Natural killer cell (primary cell): ENCODE measurements around the gene CCIN. TPM values are rescaled to one million over a fixed set of nuclear protein-coding genes. Genes with fewer than 3 reads are reported as not detected.

Experiments used
- ATAC-seq, 3 donors: fragments of 150-1000 bp in 2 of 3; fragments of 200-7000 bp in 1 of 3; cut with Tn5 transposase; 1 replicate in 1 of 3; 2 replicates in 2 of 3; pipeline ENCODE4 v1.10.0; 2021; ENCODE audit warnings: mild to moderate bottlenecking in 2 of 3, moderate library complexity in 2 of 3
- DNase-seq, 2 donors: peaks; one replicate each; pipeline versions ENCODE4 v3.0.0 to v3.0.0-alpha.2; 2013 to 2021; ENCODE audit warnings: mixed read lengths in 1 of 2
- H3K27ac ChIP-seq: one replicate; pipeline ENCODE4 v1.5.1; 2013; ENCODE audit warnings: mild to moderate bottlenecking, low read length
- H3K27me3 ChIP-seq: one replicate; pipeline ENCODE4 v1.6.1; 2013; ENCODE audit warnings: low read length; ENCODE audit not compliant: control insufficient read depth, insufficient read depth
- H3K36me3 ChIP-seq: one replicate; pipeline ENCODE4 v1.6.1; 2013; ENCODE audit warnings: low read length; ENCODE audit not compliant: control insufficient read depth, insufficient read depth
- H3K4me1 ChIP-seq: one replicate; pipeline ENCODE4 v1.6.1; 2013; ENCODE audit warnings: low read length; ENCODE audit not compliant: control insufficient read depth, insufficient read depth
- H3K4me3 ChIP-seq: one replicate; pipeline ENCODE4 v1.5.1; 2013; ENCODE audit warnings: low read length
- H3K9me3 ChIP-seq: one replicate; pipeline ENCODE4 v1.6.1; 2013; ENCODE audit warnings: low read length; ENCODE audit not compliant: control insufficient read depth, insufficient read depth
- H3K27ac Mint-ChIP-seq, 2 donors: one replicate each; pipeline ENCODE4 v1.8.0; 2022; ENCODE audit warnings: mild to moderate bottlenecking in 2 of 2, mixed read lengths in 2 of 2, moderate library complexity in 1 of 2
- H3K27me3 Mint-ChIP-seq, 2 donors: one replicate each; pipeline ENCODE4 v1.8.0; 2022; ENCODE audit warnings: low read depth in 2 of 2, mixed read lengths in 2 of 2
- H3K36me3 Mint-ChIP-seq: one replicate; pipeline ENCODE4 v1.8.0; 2022; ENCODE audit warnings: mixed read lengths
- H3K4me1 Mint-ChIP-seq, 2 donors: one replicate each; pipeline ENCODE4 v1.8.0; 2022; ENCODE audit warnings: mixed read lengths in 2 of 2
- H3K4me3 Mint-ChIP-seq: one replicate; pipeline ENCODE4 v1.8.0; 2022; ENCODE audit warnings: mild to moderate bottlenecking, moderate library complexity, mixed read lengths
- H3K9me3 Mint-ChIP-seq, 2 donors: one replicate each; pipeline ENCODE4 v1.8.0; 2022; ENCODE audit warnings: mixed read lengths in 2 of 2
- CTCF ChIP-seq: fragments of 200-600 bp; IDR thresholded peaks from one replicate; pipeline ENCODE4 v1.8.0; 2022; ENCODE audit warnings: antibody characterized with exemption
- WGBS: methylation state at CpG from one replicate; pipeline ENCODE4 v1.1.7; 2013; ENCODE audit warnings: missing lambda C conversion rate; ENCODE audit not compliant: insufficient coverage; 5-methylcytosine and 5-hydroxymethylcytosine counted together
- intact Hi-C: fragments of 100-400 bp; cut with micrococcal nuclease; formaldehyde crosslinking; loops from one replicate; pipeline ENCODE4 v1.14.2; 2022
- total RNA-seq, 4 donors: library from RNA; stranded (reverse); fragments of 120-200 nt in 1 of 4; gene quantifications; one replicate each; pipeline versions ENCODE4 v1.2.3 to v1.2.4, GENCODE V29; 2013 to 2022

CCIN gene
- total RNA-seq, 3 donors from 2014 or later (not counting 1 experiment from before 2014, with no cell fraction given): 2.0 to 2.8 (median 2.0) TPM

- Histone ChIP-seq H3K27ac (peak within 1 kb of the TSS; percentile 77), H3K4me1 (peaks cover 57% of the 10 kb centered on the region), H3K4me3 (peak within 1 kb of the TSS; percentile 70), H3K36me3 (no peaks in the 10 kb centered on the region), H3K9me3 (no peaks in the 10 kb centered on the region), H3K27me3 (no peaks in the 10 kb centered on the region)
- TF ChIP-seq CTCF: no peak
- Mint-ChIP-seq H3K36me3 (no peaks in the 10 kb centered on the region), H3K4me3 (peak within 1 kb of the TSS; percentile 96), H3K4me1 (peaks cover 45 to 52% of the 10 kb centered on the region in 2 donors), H3K27me3 (no peaks in the 10 kb centered on the region), H3K9me3 (no peaks in the 10 kb centered on the region), H3K27ac (peak within 1 kb of the TSS; percentile 93 to 100)
- WGBS: under 1% methylated on average over 83 of the region's 83 CpGs
- DNase-seq (peak; percentile 81 to 87), ATAC-seq (peak; percentile 93 to 98 (median 96))
- intact Hi-C loops: loop anchor here (1.0 to 5.0 kb wide), 2 partner anchors 15 to 34 kb away; no protein-coding TSS in a partner anchor
Measured at GRCh38 chr9:36136272-36136893, 32.8 kb upstream of the CCIN start, which contains the start of gene GLIPR2. TSS of gene GLIPR2 (plus strand) at chr9:36136733. CDS start at chr9:36136779, 46 bp downstream.

- peak overlapping the region; percentile 77 for H3K27ac ChIP-seq
- Mint-ChIP-seq H3K27me3 (no peaks in the 10 kb centered on the region), H3K9me3 (no peaks in the 10 kb centered on the region), H3K4me1 (peaks cover 50 to 58% of the 10 kb centered on the region in 2 donors), H3K36me3 (no peaks in the 10 kb centered on the region), H3K27ac (peak overlapping the region; percentile 93 to 100), H3K4me3 (peak overlapping the region; percentile 96)
- H3K9me3 ChIP-seq: no peaks in the 10 kb centered on the region
- H3K4me3 ChIP-seq: peak overlapping the region; percentile 70
- no peaks in the 10 kb centered on the region for H3K27me3 ChIP-seq
- H3K36me3 ChIP-seq: peaks cover 2% of the 10 kb centered on the region
- no peak for TF ChIP-seq CTCF
- DNase-seq (no peak), ATAC-seq (peak; percentile 5 to 36 (median 27))
- H3K4me1 ChIP-seq: peaks cover 62% of the 10 kb centered on the region
- intact Hi-C loops: loop anchor here (1.0 to 5.0 kb wide), 2 partner anchors 14 to 35 kb away; no protein-coding TSS in a partner anchor
- under 1% methylated on average over 40 of the region's 40 CpGs for WGBS
Measured at GRCh38 chr9:36136894-36137391, 32.2 kb upstream of the CCIN start.

GRCh38 chr9:36137392-36138004 is 31.7 kb upstream of the CCIN start:
- Histone ChIP-seq H3K27me3 (no peaks in the 10 kb centered on the region), H3K4me3 (peak overlapping the region; percentile 70), H3K27ac (peak overlapping the region; percentile 77), H3K36me3 (peaks cover 2% of the 10 kb centered on the region), H3K4me1 (peaks cover 68% of the 10 kb centered on the region), H3K9me3 (no peaks in the 10 kb centered on the region)
- 44% methylated on average over 12 of the region's 12 CpGs for WGBS
- DNase-seq (no peak), ATAC-seq (no peak)
- peak overlapping the region; percentile 93 to 100 for H3K27ac Mint-ChIP-seq
- intact Hi-C loops: loop anchor here (5.0 kb wide), 1 partner anchor 35 kb away; no protein-coding TSS in a partner anchor
- H3K27me3 Mint-ChIP-seq: no peaks in the 10 kb centered on the region
- H3K4me1 Mint-ChIP-seq: peaks cover 56 to 63% of the 10 kb centered on the region in 2 donors
- H3K9me3 Mint-ChIP-seq: no peaks in the 10 kb centered on the region
- H3K36me3 Mint-ChIP-seq: no peaks in the 10 kb centered on the region
- no peak for TF ChIP-seq CTCF
- H3K4me3 Mint-ChIP-seq: peak overlapping the region; percentile 96
